Hair follicle dermal papilla cell (primary cell): ENCODE data around the gene PHETA1. TPM values are rescaled to one million over a fixed set of nuclear protein-coding genes. Genes with fewer than 3 reads are reported as not detected.

ENCODE experiments used
- small RNA-seq: library from RNA; depleted of rRNA; stranded (forward); fragments of <200 nt; gene quantifications from one replicate; pipeline ENCODE3, GENCODE V24; 2012
- total RNA-seq: library from RNA; depleted of rRNA; stranded (reverse); fragments of >200 nt; gene quantifications from 2 replicates; pipeline ENCODE4 v1.2.3, GENCODE V29; 2012

The PHETA1 gene, protein sequence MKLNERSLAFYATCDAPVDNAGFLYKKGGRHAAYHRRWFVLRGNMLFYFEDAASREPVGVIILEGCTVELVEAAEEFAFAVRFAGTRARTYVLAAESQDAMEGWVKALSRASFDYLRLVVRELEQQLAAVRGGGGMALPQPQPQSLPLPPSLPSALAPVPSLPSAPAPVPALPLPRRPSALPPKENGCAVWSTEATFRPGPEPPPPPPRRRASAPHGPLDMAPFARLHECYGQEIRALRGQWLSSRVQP
- 7.5 and 8.0 TPM in 2 replicates for total RNA-seq

GRCh38 chr12:111368788-111369495 is at the start of gene PHETA1:
PHETA1 (minus strand) TSS chr12:111369095; CDS start chr12:111363427, 5,668 bp downstream.

GRCh38 chr12:111405859-111406473 is 37.1 kb upstream of the PHETA1 start, which contains the start of gene SH2B3:
SH2B3 (plus strand) TSS chr12:111405923; CDS start chr12:111418146, 12,223 bp downstream.

Small RNA genes lying within 50 kb of the gene (small RNA-seq; reads per million reads assigned to genes)
- gene RNA5SP373: not detected

Other genes starting within 250 kb of the PHETA1 start
- gene SH2B3, start 36.8 kb upstream of the PHETA1 start, total RNA-seq: 36.4 and 44.1 TPM in 2 replicates
- 45.7 and 52.2 TPM in 2 replicates for gene ATXN2, start 230.2 kb upstream of the PHETA1 start, total RNA-seq